Suprapubic skin (tissue), 4 donors: ENCODE measurements around the gene DDAH2. TPM values are rescaled to one million over a fixed set of nuclear protein-coding genes. Genes with fewer than 3 reads are reported as not detected.

Experiments
- DNase-seq, 2 donors: peaks; one replicate each; pipeline ENCODE4 v3.0.0-alpha.2; 2019; ENCODE audit warnings: low spot score in 2 of 2
- H3K27ac ChIP-seq: fragments of 200-600 bp; sonication (generic); one replicate; pipeline ENCODE4 v1.5.1; 2019
- H3K27me3 ChIP-seq: fragments of 200-600 bp; sonication (generic); one replicate; pipeline ENCODE4 v1.5.1; 2019
- H3K36me3 ChIP-seq: fragments of 200-600 bp; sonication (generic); one replicate; pipeline ENCODE4 v1.5.1; 2019
- H3K4me1 ChIP-seq: fragments of 200-600 bp; sonication (generic); one replicate; pipeline ENCODE4 v1.5.1; 2019
- H3K4me3 ChIP-seq: fragments of 200-600 bp; sonication (generic); one replicate; pipeline ENCODE4 v1.5.1; 2019; ENCODE audit warnings: mild to moderate bottlenecking
- H3K9me3 ChIP-seq: fragments of 200-600 bp; sonication (generic); one replicate; pipeline ENCODE4 v1.5.1; 2019
- EP300 ChIP-seq: sonication (generic); formaldehyde crosslinking; IDR thresholded peaks from one replicate; pipeline ENCODE4 v1.6.1; 2017; ENCODE audit warnings: antibody characterized with exemption
- POLR2A ChIP-seq, 2 donors: fragments of 450-650 bp; IDR thresholded peaks; one replicate each; pipeline ENCODE4 v1.6.1; 2017; ENCODE audit warnings: antibody characterized with exemption in 2 of 2, mild to moderate bottlenecking in 2 of 2, moderate library complexity in 2 of 2
- POLR2AphosphoS5 ChIP-seq, 3 donors: sonication (generic); formaldehyde crosslinking; IDR thresholded peaks; one replicate each; pipeline ENCODE4 v1.6.1; 2017; ENCODE audit warnings: antibody characterized with exemption in 3 of 3
- WGBS: methylation state at CpG from one replicate; pipeline ENCODE4 v1.1.5; 2018; 5-methylcytosine and 5-hydroxymethylcytosine counted together
- total RNA-seq, 4 donors: library from RNA; depleted of rRNA; stranded (reverse); fragments of >200 nt; gene quantifications; one replicate each; pipeline ENCODE4 v1.1.0, GENCODE V29; 2016
- TF ChIP-seq, protein P1 (sequence below), 2 donors: fragments of 200-600 bp in 1 of 2; fragments of 450-650 bp in 1 of 2; sonication (generic) in 1 of 2; IDR thresholded peaks; one replicate each; pipeline ENCODE4 v1.5.1; 2016 to 2019; ENCODE audit warnings: antibody characterized with exemption in 2 of 2, mild to moderate bottlenecking in 1 of 2, moderate library complexity in 1 of 2

Gene DDAH2
- total RNA-seq, 4 donors from 2014 or later: 66.8 to 84.2 (median 68.3) TPM

DNA sequence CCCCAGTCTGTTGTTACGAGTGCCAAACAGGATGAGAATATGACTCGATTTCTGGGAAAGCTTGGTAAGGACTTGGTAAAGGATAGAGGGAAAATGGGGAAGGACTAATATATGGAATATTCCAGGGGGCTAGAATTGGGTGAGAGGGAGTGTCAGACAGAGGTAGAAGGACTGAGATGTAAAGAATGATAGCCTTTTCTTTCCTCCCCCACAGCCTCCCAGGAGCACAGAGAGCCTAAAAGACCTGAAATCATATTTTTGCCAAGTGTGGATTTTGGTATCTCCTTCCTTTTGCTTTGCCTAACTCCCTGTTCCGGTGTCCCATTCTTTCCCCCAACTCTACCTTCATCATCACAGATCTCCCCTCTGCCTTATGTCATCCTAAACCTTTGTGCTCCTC, 13.8 kb upstream of the DDAH2 start:
- TF ChIP-seq EP300 (no peak), POLR2A (IDR thresholded peaks at IDR 0.05) (no peak), POLR2AphosphoS5 (IDR thresholded peaks at IDR 0.05) (no peak)
- TF ChIP-seq, protein P1, sequence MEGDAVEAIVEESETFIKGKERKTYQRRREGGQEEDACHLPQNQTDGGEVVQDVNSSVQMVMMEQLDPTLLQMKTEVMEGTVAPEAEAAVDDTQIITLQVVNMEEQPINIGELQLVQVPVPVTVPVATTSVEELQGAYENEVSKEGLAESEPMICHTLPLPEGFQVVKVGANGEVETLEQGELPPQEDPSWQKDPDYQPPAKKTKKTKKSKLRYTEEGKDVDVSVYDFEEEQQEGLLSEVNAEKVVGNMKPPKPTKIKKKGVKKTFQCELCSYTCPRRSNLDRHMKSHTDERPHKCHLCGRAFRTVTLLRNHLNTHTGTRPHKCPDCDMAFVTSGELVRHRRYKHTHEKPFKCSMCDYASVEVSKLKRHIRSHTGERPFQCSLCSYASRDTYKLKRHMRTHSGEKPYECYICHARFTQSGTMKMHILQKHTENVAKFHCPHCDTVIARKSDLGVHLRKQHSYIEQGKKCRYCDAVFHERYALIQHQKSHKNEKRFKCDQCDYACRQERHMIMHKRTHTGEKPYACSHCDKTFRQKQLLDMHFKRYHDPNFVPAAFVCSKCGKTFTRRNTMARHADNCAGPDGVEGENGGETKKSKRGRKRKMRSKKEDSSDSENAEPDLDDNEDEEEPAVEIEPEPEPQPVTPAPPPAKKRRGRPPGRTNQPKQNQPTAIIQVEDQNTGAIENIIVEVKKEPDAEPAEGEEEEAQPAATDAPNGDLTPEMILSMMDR (IDR thresholded peaks at IDR 0.05): no peak

DNA sequence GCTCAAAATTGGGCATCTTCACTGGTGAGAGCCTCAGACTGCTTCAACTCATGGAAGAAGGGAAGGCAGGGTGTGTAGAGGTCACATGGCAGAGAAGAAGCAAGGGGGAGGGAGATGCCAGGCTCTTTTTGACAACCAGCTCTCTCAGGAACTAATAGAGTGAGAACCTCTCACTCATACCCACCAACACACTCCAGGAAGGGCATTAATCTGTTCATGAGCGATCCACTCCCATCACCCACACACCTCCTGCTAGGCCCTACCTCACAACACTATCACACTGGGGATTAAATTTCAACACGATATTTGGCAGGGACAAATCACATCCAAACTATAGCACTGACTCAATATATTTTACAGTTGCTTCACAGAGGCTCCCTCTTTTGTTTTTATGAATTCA, 12.7 kb upstream of the DDAH2 start:
- Histone ChIP-seq H3K27ac (no peak overlapping the region), H3K4me3 (no peak overlapping the region), H3K36me3 (peaks cover 10% of the 10 kb centered on the region), H3K27me3 (no peaks in the 10 kb centered on the region), H3K9me3 (no peaks in the 10 kb centered on the region), H3K4me1 (peaks cover 37% of the 10 kb centered on the region)
- TF ChIP-seq, protein P1 (IDR thresholded peaks at IDR 0.05): no peak
- no peak for TF ChIP-seq POLR2AphosphoS5 (IDR thresholded peaks at IDR 0.05)
- TF ChIP-seq EP300: no peak
- TF ChIP-seq POLR2A (IDR thresholded peaks at IDR 0.05): no peak
- DNase-seq: no peak
- 86% methylated on average over 2 of the region's 2 CpGs for WGBS

More for the DNA sequence above, 13.8 kb upstream of the DDAH2 start:
- Histone ChIP-seq H3K4me1 (peaks cover 26% of the 10 kb centered on the region), H3K27ac (no peak overlapping the region), H3K36me3 (peaks cover 15% of the 10 kb centered on the region), H3K4me3 (no peak overlapping the region), H3K9me3 (no peaks in the 10 kb centered on the region), H3K27me3 (no peaks in the 10 kb centered on the region)
- DNase-seq: no peak
- 84% methylated on average over 3 of the region's 3 CpGs for whole genome bisulfite sequencing

DNA sequence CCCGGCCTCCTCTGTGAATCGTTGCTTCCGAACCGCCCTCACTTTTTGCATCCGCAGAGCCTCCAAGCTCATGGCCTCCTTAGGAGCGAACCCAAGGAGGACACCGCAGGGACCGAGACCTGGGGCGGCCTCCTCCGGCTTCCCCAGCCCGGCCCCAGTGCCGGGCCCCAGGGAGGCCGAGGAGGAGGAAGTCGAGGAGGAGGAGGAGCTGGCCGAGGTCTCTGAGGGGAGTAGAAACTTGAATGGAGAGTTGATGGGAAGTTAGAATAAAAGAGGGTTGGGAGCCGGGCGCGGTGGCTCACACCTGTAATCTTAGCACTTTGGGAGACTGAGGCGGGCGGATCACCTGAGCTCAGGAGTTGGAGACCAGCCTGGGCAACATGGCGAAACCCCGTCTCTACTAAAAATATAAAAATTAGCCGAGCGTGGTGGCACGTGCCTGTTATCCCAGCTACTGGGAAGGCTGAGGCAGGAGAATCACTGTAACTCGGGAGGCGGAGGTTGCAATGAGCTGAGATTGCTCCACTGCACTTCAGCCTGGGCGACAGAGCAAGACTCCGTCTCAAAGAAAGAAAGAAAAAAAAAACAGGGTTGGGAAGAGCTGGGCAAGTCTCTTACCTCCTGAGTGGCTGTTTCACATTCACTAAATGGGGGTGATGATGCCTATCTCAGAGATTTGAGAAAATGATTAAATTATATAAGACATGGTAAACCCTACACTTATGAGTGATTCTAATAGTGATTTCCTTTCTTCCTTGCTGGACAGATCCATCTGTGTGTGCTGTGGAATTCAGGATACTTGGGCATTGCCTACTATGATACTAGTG, 11.5 kb upstream of the DDAH2 start:
- no peak for DNase-seq
- 10% methylated on average over 29 of the region's 29 CpGs for WGBS

DNA sequence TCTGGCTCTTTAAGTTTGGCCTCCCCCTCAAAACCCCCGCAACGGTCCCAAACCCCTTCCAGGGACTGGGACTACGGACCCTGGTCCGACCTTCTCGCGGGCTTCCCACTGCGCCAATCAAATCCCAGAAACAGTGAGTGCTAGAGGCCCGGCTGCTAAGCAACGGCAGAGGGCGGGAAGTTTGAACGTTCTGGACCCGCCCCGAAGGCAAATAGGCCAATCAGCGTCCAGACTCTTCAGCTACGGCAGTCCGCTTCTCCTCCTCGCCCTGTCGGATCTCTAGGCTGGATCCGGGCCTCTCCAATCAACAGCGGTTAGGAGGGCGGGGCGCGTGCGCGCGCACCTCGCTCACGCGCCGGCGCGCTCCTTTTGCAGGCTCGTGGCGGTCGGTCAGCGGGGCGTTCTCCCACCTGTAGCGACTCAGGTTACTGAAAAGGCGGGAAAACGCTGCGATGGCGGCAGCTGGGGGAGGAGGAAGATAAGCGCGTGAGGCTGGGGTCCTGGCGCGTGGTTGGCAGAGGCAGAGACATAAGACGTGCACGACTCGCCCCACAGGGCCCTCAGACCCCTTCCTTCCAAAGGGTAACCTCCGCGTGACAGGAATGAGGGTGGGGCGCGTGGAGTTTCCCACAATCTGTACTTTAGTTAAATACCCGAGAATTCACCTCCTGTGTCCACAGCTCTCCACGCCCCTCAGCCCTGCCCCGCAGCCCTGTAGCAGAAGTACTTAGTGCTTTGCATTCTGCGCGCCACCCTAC, 10.7 kb upstream of the DDAH2 start, which contains the start of gene MSH5:
Gene MSH5, plus strand, starts transcription at position 367 of the 758 bp plus-strand sequence. CDS start 462 bp downstream, outside the sequence.
- Histone ChIP-seq H3K27ac (peak within 1 kb of the TSS; percentile 89), H3K27me3 (no peaks in the 10 kb centered on the region), H3K36me3 (peaks cover 7% of the 10 kb centered on the region), H3K4me3 (peak within 1 kb of the TSS; percentile 79), H3K9me3 (no peaks in the 10 kb centered on the region), H3K4me1 (peaks cover 47% of the 10 kb centered on the region)
- peak in 1 of 3 donors; percentile 12 for TF ChIP-seq POLR2AphosphoS5 (IDR thresholded peaks at IDR 0.05)
- TF ChIP-seq EP300: no peak
- TF ChIP-seq POLR2A (IDR thresholded peaks at IDR 0.05): no peak
- peak; percentile 99 for DNase-seq
- under 1% methylated on average over 34 of the region's 58 CpGs for WGBS

More for the DNA sequence above, 11.5 kb upstream of the DDAH2 start:
- H3K4me1 ChIP-seq: peaks cover 40% of the 10 kb centered on the region
- H3K4me3 ChIP-seq: peak overlapping the region; percentile 79
- peak overlapping the region; percentile 66 for H3K27ac ChIP-seq
- H3K27me3 ChIP-seq: no peaks in the 10 kb centered on the region
- TF ChIP-seq POLR2AphosphoS5 (IDR thresholded peaks at IDR 0.05) (no peak), POLR2A (IDR thresholded peaks at IDR 0.05) (no peak), EP300 (no peak)
- TF ChIP-seq, protein P1 (IDR thresholded peaks at IDR 0.05): no peak
- H3K36me3 ChIP-seq: peaks cover 7% of the 10 kb centered on the region
- no peaks in the 10 kb centered on the region for H3K9me3 ChIP-seq

DNA sequence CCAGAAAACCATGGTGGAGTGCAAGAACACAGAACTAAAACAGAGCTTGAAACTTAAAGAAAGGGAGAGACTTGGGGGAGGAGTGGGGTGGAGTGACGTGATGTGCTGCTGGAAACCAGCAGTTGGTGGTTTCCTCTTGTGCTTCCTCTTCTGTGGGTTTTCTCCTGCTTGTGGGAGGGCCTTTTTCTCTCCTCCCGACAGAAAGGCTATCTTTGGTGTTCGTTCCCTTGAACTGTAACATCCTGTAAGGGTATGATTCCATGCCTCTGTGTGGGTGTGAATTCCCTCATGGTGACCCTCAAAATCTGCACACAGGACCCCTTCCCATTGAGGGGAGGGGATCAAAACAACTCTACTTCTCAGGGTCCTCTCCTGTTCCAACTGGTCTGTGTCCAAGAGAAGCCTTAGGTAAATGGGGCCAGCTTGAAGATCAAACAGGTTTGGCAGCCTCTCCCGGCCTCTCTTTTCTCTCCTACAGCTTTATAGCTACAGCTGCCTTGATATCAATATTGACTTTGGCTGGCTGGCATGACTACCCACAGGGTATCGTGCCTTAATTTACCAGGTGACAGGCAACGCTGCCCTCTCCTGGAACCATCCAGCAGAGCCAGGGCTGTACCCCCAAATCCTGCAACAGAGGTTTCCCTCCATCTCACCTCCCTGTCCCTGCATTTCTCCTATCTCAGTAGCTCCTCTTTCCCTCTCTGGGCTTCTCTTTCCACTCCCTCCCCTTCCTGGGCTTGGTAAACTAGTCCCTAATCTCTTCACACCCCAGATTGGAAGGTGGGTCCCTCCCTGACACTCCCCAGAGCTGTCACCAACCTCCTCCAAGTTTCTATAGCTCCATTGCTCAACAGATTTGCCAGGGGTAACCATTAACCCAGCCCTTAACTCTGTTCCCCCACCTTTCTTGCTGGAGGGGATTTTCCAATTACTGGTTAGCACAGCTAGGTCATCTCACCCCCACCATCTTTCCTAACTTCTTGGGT, 9.2 kb upstream of the DDAH2 start:
- peaks cover 62% of the 10 kb centered on the region for H3K4me1 ChIP-seq
- no peaks in the 10 kb centered on the region for H3K27me3 ChIP-seq
- DNase-seq: no peak
- H3K36me3 ChIP-seq: peaks cover 17% of the 10 kb centered on the region
- TF ChIP-seq POLR2A (IDR thresholded peaks at IDR 0.05): peak in 1 of 2 donors; percentile 36
- TF ChIP-seq POLR2AphosphoS5 (IDR thresholded peaks at IDR 0.05): no peak
- 14% methylated on average over 6 of the region's 6 CpGs for WGBS
- no peaks in the 10 kb centered on the region for H3K9me3 ChIP-seq
- peak overlapping the region; percentile 89 for H3K27ac ChIP-seq
- peak overlapping the region; percentile 14 for H3K4me3 ChIP-seq
